ENCODE results near the gene ZC2HC1B.
A peak's percentile ranks its signal among the peaks of the same experiment; 100 is the strongest.

ZC2HC1B gene

GRCh38 chr6:143936347-143936746, 72.1 kb downstream of the ZC2HC1B start:
- DNase-seq, result no peak

GRCh38 chr6:143936778-143937667, 72.7 kb downstream of the ZC2HC1B start:
- DNase-seq, result no peak

- DNase-seq, result no peak
These were observed 73.3 kb downstream of the ZC2HC1B start for GRCh38 chr6:143937668-143937970.

- no peak for DNase-seq
These were observed 75.1 kb downstream of the ZC2HC1B start for GRCh38 chr6:143939364-143939763.

GRCh38 chr6:143940011-143940597, 75.8 kb downstream of the ZC2HC1B start:
- peak; percentile 37 for DNase-seq

- DNase-seq, result peak; percentile 30
These were observed 77.8 kb downstream of the ZC2HC1B start for GRCh38 chr6:143941852-143942627.

GRCh38 chr6:143948208-143948607, 83.9 kb downstream of the ZC2HC1B start:
- no peak for DNase-seq

GRCh38 chr6:143949535-143949934, 85.3 kb downstream of the ZC2HC1B start:
- DNase-seq, result no peak

GRCh38 chr6:143949962-143950361, 85.7 kb downstream of the ZC2HC1B start:
- DNase-seq, result no peak

GRCh38 chr6:143950875-143951274, 86.6 kb downstream of the ZC2HC1B start:
- DNase-seq, result no peak

- DNase-seq, result no peak
These were observed 87.9 kb downstream of the ZC2HC1B start for GRCh38 chr6:143952060-143952778.

GRCh38 chr6:143952947-143953701, 88.8 kb downstream of the ZC2HC1B start:
- no peak for DNase-seq

GRCh38 chr6:143953922-143954321, 89.6 kb downstream of the ZC2HC1B start:
- no peak for DNase-seq

- no peak for DNase-seq
These were observed 91.7 kb downstream of the ZC2HC1B start for GRCh38 chr6:143955971-143956370.

GRCh38 chr6:143957679-143958274, 93.5 kb downstream of the ZC2HC1B start:
- no peak for DNase-seq

- DNase-seq, result no peak
These were observed 94.6 kb downstream of the ZC2HC1B start for GRCh38 chr6:143958839-143959399.

GRCh38 chr6:143959927-143960326, 95.7 kb downstream of the ZC2HC1B start:
- DNase-seq, result no peak

- no peak for DNase-seq
These were observed 96.8 kb downstream of the ZC2HC1B start for GRCh38 chr6:143961066-143961465.

GRCh38 chr6:143961886-143962878, 97.9 kb downstream of the ZC2HC1B start:
- DNase-seq, result no peak

Measured in effector CD4-positive, alpha-beta T cell (primary cell).